Measurements from ENCODE around the gene SCYGR2. TPM values are rescaled to one million over a fixed set of nuclear protein-coding genes. Genes with fewer than 3 reads are reported as not detected.

SCYGR2 gene
- polyA plus RNA-seq, 1 of the 3 experiments (the other 2 are of a cell fraction), result not detected

DNA sequence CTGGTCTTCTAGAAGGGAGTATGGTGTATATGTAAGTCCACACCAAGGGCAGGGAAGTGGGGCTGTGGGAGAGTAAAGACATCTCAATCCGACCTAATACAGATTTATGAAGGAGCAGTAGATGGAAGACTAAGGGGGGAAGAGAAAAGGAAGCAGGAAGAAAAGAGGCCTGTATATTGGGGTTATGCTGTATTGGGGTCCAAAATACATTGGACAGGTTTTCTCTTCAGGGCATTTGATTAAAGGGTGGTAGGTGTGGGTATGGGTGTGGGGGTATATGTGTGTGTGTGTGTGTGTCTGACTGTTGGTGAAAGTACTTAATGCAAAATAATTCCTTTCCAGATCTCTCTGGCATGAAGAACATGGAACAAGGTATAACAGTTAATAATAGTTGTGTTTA lies 33.6 kb upstream of the SCYGR2 start:
- H3F3A ChIP-seq (replicated peaks; ENCODE audit: insufficient read depth), result peaks cover 8% of the 10 kb centered on the region
- H3K27me3 ChIP-seq (ENCODE audit: insufficient read depth), result no peaks in the 10 kb centered on the region
- H3K9ac ChIP-seq, result no peak overlapping the region
- no peaks in the 10 kb centered on the region for H3K4me1 ChIP-seq (ENCODE audit: control insufficient read depth in 1 of 2, insufficient read depth in 2 of 2, low read depth in 1 of 2, low read length in 1 of 2)
- H3K27ac ChIP-seq (ENCODE audit: low read depth in 2 of 2, low read length in 1 of 2), result no peak overlapping the region
- H3K4me3 ChIP-seq (ENCODE audit: low read depth in 2 of 2, low read length in 1 of 2), result no peak overlapping the region
- 91% methylated on average over 1 of the region's 1 CpG for WGBS (ENCODE audit: low lambda C conversion rate)
- no peak overlapping the region for H2AFZ ChIP-seq (ENCODE audit: low read depth)
- H3K9me2 ChIP-seq, result no peaks in the 10 kb centered on the region
- H3K36me3 ChIP-seq (replicated peaks in 1 of 2; ENCODE audit: control insufficient read depth in 1 of 2, insufficient read depth in 2 of 2, low read length in 1 of 2), result peaks cover 19 to 24% of the 10 kb centered on the region in 2 experiments
- H3K79me2 ChIP-seq (ENCODE audit: insufficient read depth), result no peaks in the 10 kb centered on the region
- DNase-seq, result no peak
- H4K20me1 ChIP-seq (ENCODE audit: insufficient read depth), result no peaks in the 10 kb centered on the region
- CTCF ChIA-PET, result interaction anchor here (1.5 to 4.5 kb wide), 2 partner anchors 11 to 15 kb away, joined by 3 to 16 read pairs; no protein-coding TSS in a partner anchor
- POLR2A ChIA-PET, result no interaction called here
- no peak overlapping the region for H3K4me2 ChIP-seq
- no peaks in the 10 kb centered on the region for H3K9me3 ChIP-seq
- TF ChIP-seq, protein P1, sequence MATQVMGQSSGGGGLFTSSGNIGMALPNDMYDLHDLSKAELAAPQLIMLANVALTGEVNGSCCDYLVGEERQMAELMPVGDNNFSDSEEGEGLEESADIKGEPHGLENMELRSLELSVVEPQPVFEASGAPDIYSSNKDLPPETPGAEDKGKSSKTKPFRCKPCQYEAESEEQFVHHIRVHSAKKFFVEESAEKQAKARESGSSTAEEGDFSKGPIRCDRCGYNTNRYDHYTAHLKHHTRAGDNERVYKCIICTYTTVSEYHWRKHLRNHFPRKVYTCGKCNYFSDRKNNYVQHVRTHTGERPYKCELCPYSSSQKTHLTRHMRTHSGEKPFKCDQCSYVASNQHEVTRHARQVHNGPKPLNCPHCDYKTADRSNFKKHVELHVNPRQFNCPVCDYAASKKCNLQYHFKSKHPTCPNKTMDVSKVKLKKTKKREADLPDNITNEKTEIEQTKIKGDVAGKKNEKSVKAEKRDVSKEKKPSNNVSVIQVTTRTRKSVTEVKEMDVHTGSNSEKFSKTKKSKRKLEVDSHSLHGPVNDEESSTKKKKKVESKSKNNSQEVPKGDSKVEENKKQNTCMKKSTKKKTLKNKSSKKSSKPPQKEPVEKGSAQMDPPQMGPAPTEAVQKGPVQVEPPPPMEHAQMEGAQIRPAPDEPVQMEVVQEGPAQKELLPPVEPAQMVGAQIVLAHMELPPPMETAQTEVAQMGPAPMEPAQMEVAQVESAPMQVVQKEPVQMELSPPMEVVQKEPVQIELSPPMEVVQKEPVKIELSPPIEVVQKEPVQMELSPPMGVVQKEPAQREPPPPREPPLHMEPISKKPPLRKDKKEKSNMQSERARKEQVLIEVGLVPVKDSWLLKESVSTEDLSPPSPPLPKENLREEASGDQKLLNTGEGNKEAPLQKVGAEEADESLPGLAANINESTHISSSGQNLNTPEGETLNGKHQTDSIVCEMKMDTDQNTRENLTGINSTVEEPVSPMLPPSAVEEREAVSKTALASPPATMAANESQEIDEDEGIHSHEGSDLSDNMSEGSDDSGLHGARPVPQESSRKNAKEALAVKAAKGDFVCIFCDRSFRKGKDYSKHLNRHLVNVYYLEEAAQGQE (IDR thresholded peaks at IDR 0.05; ENCODE audit: low read depth, low read length), result no peak
- TF ChIP-seq SIN3A (IDR thresholded peaks at IDR 0.05; ENCODE audit: borderline replicate concordance, low read depth, low read length), result no peak

DNA sequence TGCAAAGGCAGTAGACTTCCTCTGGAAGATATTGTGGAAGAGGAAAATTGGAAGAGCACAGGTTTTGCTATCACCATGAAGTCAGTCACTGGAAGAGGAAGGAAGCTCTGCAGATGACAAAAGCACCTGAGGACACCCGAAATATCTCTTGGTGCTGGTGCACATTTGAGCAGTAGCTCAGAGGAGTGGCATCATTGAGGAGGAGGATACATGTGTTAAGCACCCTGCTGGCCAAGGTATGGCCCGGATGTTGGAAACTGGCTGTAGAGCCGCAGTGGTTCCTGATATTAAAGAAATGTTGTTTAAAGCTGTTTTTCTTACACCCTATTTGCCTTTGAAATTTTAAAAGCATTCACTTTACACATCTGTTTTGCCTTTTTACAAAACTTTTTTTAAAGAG lies 32.7 kb upstream of the SCYGR2 start:
- no peak overlapping the region for H3K4me2 ChIP-seq
- H3K27ac ChIP-seq (ENCODE audit: low read depth in 2 of 2, low read length in 1 of 2), result no peak overlapping the region
- H3K4me3 ChIP-seq (ENCODE audit: low read depth in 2 of 2, low read length in 1 of 2), result no peak overlapping the region
- H3K36me3 ChIP-seq (replicated peaks in 1 of 2; ENCODE audit: control insufficient read depth in 1 of 2, insufficient read depth in 2 of 2, low read length in 1 of 2), result peaks cover 11 to 17% of the 10 kb centered on the region in 2 experiments
- DNase-seq, result no peak
- no peak overlapping the region for H2AFZ ChIP-seq (ENCODE audit: low read depth)
- peaks cover 8% of the 10 kb centered on the region for H3F3A ChIP-seq (replicated peaks; ENCODE audit: insufficient read depth)
- H4K20me1 ChIP-seq (ENCODE audit: insufficient read depth), result no peaks in the 10 kb centered on the region
- no peaks in the 10 kb centered on the region for H3K9me2 ChIP-seq
- 68% methylated on average over 3 of the region's 3 CpGs for WGBS (ENCODE audit: low lambda C conversion rate)
- POLR2A ChIA-PET, result no interaction called here
- TF ChIP-seq FOSL2 (IDR thresholded peaks at IDR 0.05; ENCODE audit: borderline replicate concordance, low read depth) (no peak), POLR2AphosphoS5 (IDR thresholded peaks at IDR 0.05; ENCODE audit: low read depth, low read length) (0 out of 2 replicates have a peak, but pooled peaks have one; percentile 1)
- CTCF ChIA-PET, result interaction anchor here (0.9 to 4.5 kb wide), 4 partner anchors 11 to 160 kb away, joined by 3 to 16 read pairs (median 6); no protein-coding TSS in a partner anchor
- no peaks in the 10 kb centered on the region for H3K4me1 ChIP-seq (ENCODE audit: control insufficient read depth in 1 of 2, insufficient read depth in 2 of 2, low read depth in 1 of 2, low read length in 1 of 2)
- H3K27me3 ChIP-seq (ENCODE audit: insufficient read depth), result no peaks in the 10 kb centered on the region
- H3K79me2 ChIP-seq (ENCODE audit: insufficient read depth), result no peaks in the 10 kb centered on the region
- H3K9me3 ChIP-seq, result no peaks in the 10 kb centered on the region
- H3K9ac ChIP-seq, result no peak overlapping the region

DNA sequence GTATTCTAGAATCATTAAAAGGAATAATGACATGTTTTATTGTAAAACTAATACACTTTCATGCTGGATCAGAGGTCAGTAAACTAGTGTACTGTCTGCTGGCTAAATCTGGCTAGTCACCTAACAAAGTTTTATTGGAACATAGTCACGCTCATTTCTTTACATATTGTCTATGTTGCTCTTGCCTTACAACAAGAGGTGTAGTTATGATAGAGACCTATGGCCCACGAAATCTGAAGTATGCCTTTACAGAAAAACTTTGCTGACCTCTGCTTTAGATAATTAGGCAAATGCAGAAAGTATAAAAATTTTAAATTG lies 29.9 kb upstream of the SCYGR2 start:
- 71% methylated on average over 2 of the region's 2 CpGs for WGBS (ENCODE audit: low lambda C conversion rate)
- H3K9me3 ChIP-seq, result no peaks in the 10 kb centered on the region
- H3K4me3 ChIP-seq (ENCODE audit: low read depth in 2 of 2, low read length in 1 of 2), result no peak overlapping the region
- H3K79me2 ChIP-seq (ENCODE audit: insufficient read depth), result no peaks in the 10 kb centered on the region
- H3K27me3 ChIP-seq (ENCODE audit: insufficient read depth), result no peaks in the 10 kb centered on the region
- no peak overlapping the region for H3K27ac ChIP-seq (ENCODE audit: low read depth in 2 of 2, low read length in 1 of 2)
- peaks cover 0 to 7% of the 10 kb centered on the region in 2 experiments for H3K36me3 ChIP-seq (replicated peaks in 1 of 2; ENCODE audit: control insufficient read depth in 1 of 2, insufficient read depth in 2 of 2, low read length in 1 of 2)
- no peaks in the 10 kb centered on the region for H3K9me2 ChIP-seq
- H3F3A ChIP-seq (replicated peaks; ENCODE audit: insufficient read depth), result peaks cover 8% of the 10 kb centered on the region
- TF ChIP-seq, protein P2, sequence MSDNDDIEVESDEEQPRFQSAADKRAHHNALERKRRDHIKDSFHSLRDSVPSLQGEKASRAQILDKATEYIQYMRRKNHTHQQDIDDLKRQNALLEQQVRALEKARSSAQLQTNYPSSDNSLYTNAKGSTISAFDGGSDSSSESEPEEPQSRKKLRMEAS (IDR thresholded peaks at IDR 0.05; ENCODE audit: low read depth), result no peak
- TF ChIP-seq SMC3 (IDR thresholded peaks at IDR 0.05; ENCODE audit: low read depth, low read length), result no peak
- no peak for TF ChIP-seq NRF1 (IDR thresholded peaks at IDR 0.05; ENCODE audit: low read depth, low read length)
- TF ChIP-seq EZH2phosphoT487 (IDR thresholded peaks at IDR 0.05; ENCODE audit: borderline replicate concordance, low read depth), result no peak
- no peak for TF ChIP-seq TEAD4 (IDR thresholded peaks at IDR 0.05; ENCODE audit: borderline replicate concordance, insufficient read depth)
- no peak for TF ChIP-seq ELF1 (IDR thresholded peaks at IDR 0.05)
- TF ChIP-seq MEF2A (IDR thresholded peaks at IDR 0.05; ENCODE audit: borderline replicate concordance, low read depth), result no peak
- TF ChIP-seq, protein P3, sequence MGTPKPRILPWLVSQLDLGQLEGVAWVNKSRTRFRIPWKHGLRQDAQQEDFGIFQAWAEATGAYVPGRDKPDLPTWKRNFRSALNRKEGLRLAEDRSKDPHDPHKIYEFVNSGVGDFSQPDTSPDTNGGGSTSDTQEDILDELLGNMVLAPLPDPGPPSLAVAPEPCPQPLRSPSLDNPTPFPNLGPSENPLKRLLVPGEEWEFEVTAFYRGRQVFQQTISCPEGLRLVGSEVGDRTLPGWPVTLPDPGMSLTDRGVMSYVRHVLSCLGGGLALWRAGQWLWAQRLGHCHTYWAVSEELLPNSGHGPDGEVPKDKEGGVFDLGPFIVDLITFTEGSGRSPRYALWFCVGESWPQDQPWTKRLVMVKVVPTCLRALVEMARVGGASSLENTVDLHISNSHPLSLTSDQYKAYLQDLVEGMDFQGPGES (IDR thresholded peaks at IDR 0.05; ENCODE audit: low read depth, low read length), result no peak
- no peak for TF ChIP-seq GABPA (IDR thresholded peaks at IDR 0.05; ENCODE audit: low read depth)
- TF ChIP-seq, protein P4, sequence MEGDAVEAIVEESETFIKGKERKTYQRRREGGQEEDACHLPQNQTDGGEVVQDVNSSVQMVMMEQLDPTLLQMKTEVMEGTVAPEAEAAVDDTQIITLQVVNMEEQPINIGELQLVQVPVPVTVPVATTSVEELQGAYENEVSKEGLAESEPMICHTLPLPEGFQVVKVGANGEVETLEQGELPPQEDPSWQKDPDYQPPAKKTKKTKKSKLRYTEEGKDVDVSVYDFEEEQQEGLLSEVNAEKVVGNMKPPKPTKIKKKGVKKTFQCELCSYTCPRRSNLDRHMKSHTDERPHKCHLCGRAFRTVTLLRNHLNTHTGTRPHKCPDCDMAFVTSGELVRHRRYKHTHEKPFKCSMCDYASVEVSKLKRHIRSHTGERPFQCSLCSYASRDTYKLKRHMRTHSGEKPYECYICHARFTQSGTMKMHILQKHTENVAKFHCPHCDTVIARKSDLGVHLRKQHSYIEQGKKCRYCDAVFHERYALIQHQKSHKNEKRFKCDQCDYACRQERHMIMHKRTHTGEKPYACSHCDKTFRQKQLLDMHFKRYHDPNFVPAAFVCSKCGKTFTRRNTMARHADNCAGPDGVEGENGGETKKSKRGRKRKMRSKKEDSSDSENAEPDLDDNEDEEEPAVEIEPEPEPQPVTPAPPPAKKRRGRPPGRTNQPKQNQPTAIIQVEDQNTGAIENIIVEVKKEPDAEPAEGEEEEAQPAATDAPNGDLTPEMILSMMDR (IDR thresholded peaks at IDR 0.05), result no peak
- no peak for TF ChIP-seq JUND (IDR thresholded peaks at IDR 0.05)
- TF ChIP-seq RXRA (IDR thresholded peaks at IDR 0.05; ENCODE audit: borderline replicate concordance, low read depth), result no peak
- TF ChIP-seq TCF12 (IDR thresholded peaks at IDR 0.05), result no peak
- POLR2A ChIA-PET, result no interaction called here
- H3K4me1 ChIP-seq (ENCODE audit: control insufficient read depth in 1 of 2, insufficient read depth in 2 of 2, low read depth in 1 of 2, low read length in 1 of 2), result no peaks in the 10 kb centered on the region
- H4K20me1 ChIP-seq (ENCODE audit: insufficient read depth), result no peaks in the 10 kb centered on the region
- H3K9ac ChIP-seq, result no peak overlapping the region
- no peak overlapping the region for H3K4me2 ChIP-seq
- H2AFZ ChIP-seq (ENCODE audit: low read depth), result no peak overlapping the region
- no peak for DNase-seq
- CTCF ChIA-PET, result interaction anchor here (0.5 kb wide), 1 partner anchor 149 kb away, joined by 3 read pairs; the partner anchor contains the start of gene SLC19A3
